B cell (primary cell): ENCODE data around the gene PLIN4.

ENCODE experiments used
- EZH2 ChIP-seq: IDR thresholded peaks from 2 replicates; pipeline ENCODE4 v1.6.1; 2012; ENCODE audit warnings: borderline replicate concordance, low read depth, mild to moderate bottlenecking, moderate library complexity, low read length; ENCODE audit not compliant: insufficient read depth, poor library complexity, severe bottlenecking
- TF ChIP-seq, protein P1 (sequence below): fragments of 200-600 bp; IDR thresholded peaks from one replicate; pipeline ENCODE4 v1.8.0; 2022; ENCODE audit warnings: antibody characterized with exemption, mild to moderate bottlenecking

DNA sequence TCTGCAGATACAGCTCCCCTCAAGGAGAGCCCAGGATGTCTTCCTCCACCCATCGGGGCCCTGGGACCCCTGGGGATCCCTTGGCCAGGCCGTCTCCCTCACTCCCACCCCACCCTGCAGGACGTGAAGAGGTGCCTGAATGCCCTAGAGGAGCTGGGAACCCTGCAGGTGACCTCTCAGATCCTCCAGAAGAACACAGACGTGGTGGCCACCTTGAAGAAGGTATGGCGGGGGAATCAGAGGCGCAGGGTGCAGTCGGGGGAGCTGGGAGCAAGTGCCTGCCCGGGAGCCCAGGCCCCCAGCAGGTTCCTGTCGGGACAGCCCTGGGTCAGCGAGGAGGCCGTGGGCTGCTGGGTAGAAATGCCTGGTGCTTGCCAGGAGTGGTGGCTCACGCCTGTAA lies 19.6 kb downstream of the PLIN4 start:
- no peak for TF ChIP-seq EZH2
- TF ChIP-seq, protein P1, sequence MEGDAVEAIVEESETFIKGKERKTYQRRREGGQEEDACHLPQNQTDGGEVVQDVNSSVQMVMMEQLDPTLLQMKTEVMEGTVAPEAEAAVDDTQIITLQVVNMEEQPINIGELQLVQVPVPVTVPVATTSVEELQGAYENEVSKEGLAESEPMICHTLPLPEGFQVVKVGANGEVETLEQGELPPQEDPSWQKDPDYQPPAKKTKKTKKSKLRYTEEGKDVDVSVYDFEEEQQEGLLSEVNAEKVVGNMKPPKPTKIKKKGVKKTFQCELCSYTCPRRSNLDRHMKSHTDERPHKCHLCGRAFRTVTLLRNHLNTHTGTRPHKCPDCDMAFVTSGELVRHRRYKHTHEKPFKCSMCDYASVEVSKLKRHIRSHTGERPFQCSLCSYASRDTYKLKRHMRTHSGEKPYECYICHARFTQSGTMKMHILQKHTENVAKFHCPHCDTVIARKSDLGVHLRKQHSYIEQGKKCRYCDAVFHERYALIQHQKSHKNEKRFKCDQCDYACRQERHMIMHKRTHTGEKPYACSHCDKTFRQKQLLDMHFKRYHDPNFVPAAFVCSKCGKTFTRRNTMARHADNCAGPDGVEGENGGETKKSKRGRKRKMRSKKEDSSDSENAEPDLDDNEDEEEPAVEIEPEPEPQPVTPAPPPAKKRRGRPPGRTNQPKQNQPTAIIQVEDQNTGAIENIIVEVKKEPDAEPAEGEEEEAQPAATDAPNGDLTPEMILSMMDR = no peak
